Neural progenitor cell (in vitro differentiated cells): ENCODE results near the gene LTBP1. TPM values are rescaled to one million over a fixed set of nuclear protein-coding genes. Genes with fewer than 3 reads are reported as not detected.

Source experiments
- DNase-seq: peaks from one replicate; pipeline ENCODE4 v3.0.0-alpha.2; 2016; ENCODE audit warnings: low spot score
- H2AFZ ChIP-seq: fragments of 200-600 bp; sonication (generic); replicated peaks from 2 replicates; pipeline ENCODE4 v1.6.1; 2016; ENCODE audit warnings: antibody characterized with exemption
- H3F3A ChIP-seq: fragments of 200-600 bp; sonication (generic); 2 replicates; pipeline ENCODE4 v1.6.1; 2016; ENCODE audit warnings: antibody characterized with exemption, low read depth
- H3K27ac ChIP-seq: fragments of 200-600 bp; sonication (generic); 2 replicates; pipeline ENCODE4 v1.5.1; 2016; ENCODE audit warnings: mild to moderate bottlenecking
- H3K27me3 ChIP-seq: fragments of 200-600 bp; sonication (generic); 2 replicates; pipeline ENCODE4 v1.6.1; 2016; ENCODE audit warnings: mild to moderate bottlenecking, moderate library complexity
- H3K36me3 ChIP-seq: fragments of 200-600 bp; sonication (generic); 2 replicates; pipeline ENCODE4 v1.5.1; 2016
- H3K4me1 ChIP-seq: fragments of 200-600 bp; sonication (generic); 2 replicates; pipeline ENCODE4 v1.6.1; 2016; ENCODE audit warnings: mixed run types
- H3K4me2 ChIP-seq: fragments of 200-600 bp; sonication (generic); 2 replicates; pipeline ENCODE4 v1.6.1; 2016
- H3K4me3 ChIP-seq: fragments of 200-600 bp; sonication (generic); 2 replicates; pipeline ENCODE4 v1.5.1; 2016
- H3K79me2 ChIP-seq: fragments of 200-600 bp; sonication (generic); 2 replicates; pipeline ENCODE4 v1.6.1; 2016; ENCODE audit warnings: low read depth
- H3K9ac ChIP-seq: fragments of 200-600 bp; sonication (generic); 2 replicates; pipeline ENCODE4 v1.6.1; 2016
- H3K9me3 ChIP-seq: fragments of 200-600 bp; sonication (generic); 2 replicates; pipeline ENCODE4 v1.5.1; 2016; ENCODE audit warnings: low read depth
- H4K20me1 ChIP-seq: fragments of 200-600 bp; sonication (generic); 2 replicates; pipeline ENCODE4 v1.6.1; 2016; ENCODE audit warnings: low read depth
- H3K27ac Mint-ChIP-seq: 3 replicates; pipeline ENCODE4 v1.8.0; 2021; ENCODE audit warnings: mixed read lengths
- H3K27me3 Mint-ChIP-seq: 2 replicates; pipeline ENCODE4 v1.8.0; 2022; ENCODE audit warnings: low read depth, mild to moderate bottlenecking, inconsistent platforms, moderate library complexity, mixed read lengths; ENCODE audit not compliant: insufficient read depth
- H3K36me3 Mint-ChIP-seq: 3 replicates; pipeline ENCODE4 v1.8.0; 2021; ENCODE audit warnings: mixed read lengths
- H3K4me1 Mint-ChIP-seq: 3 replicates; pipeline ENCODE4 v1.8.0; 2021; ENCODE audit warnings: mixed read lengths
- H3K4me3 Mint-ChIP-seq: 3 replicates; pipeline ENCODE4 v1.8.0; 2021; ENCODE audit warnings: mild to moderate bottlenecking, moderate library complexity, mixed read lengths
- H3K9me3 Mint-ChIP-seq: 3 replicates; pipeline ENCODE4 v1.8.0; 2020; ENCODE audit warnings: mixed read lengths
- EZH2 ChIP-seq: fragments of 200-600 bp; sonication (generic); IDR thresholded peaks from 2 replicates; pipeline ENCODE4 v1.6.1; 2017; ENCODE audit warnings: antibody characterized with exemption, mild to moderate bottlenecking, moderate library complexity
- EZH2phosphoT487 ChIP-seq: fragments of 200-600 bp; sonication (generic); IDR thresholded peaks from 2 replicates; pipeline ENCODE4 v1.6.1; 2017; ENCODE audit warnings: antibody characterized with exemption
- total RNA-seq: library from RNA; depleted of rRNA; stranded (reverse); fragments of >200 nt; gene quantifications from 2 replicates; pipeline ENCODE4 v1.2.3, GENCODE V29; 2015; ENCODE audit warnings: low replicate concordance
- TF ChIP-seq, protein P1 (sequence below): fragments of 200-600 bp; sonication (generic); IDR thresholded peaks from 2 replicates; pipeline ENCODE4 v1.5.1; 2017; ENCODE audit warnings: antibody characterized with exemption, mild to moderate bottlenecking

LTBP1 gene
- total RNA-seq, 1 donor from 2014 or later: 50.5 TPM

DNA sequence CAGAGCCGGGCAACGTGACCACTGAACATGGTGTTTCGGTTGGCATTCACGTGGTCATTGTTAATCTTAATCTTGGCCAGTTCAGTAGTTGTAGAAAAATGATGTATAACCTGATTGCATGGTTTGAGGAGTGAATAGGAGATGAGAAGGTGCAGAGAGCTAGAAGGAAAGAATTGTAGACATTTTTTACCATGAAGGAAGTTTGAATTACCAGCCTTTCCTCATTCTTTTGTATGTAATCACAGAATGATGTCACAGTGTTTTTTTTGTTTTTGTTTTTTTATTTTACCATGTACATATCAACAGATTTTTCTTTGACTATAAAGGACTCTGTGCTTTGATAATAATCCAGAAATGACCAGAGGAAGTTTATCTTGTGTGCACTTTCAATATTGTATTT, 126.3 kb downstream of the LTBP1 start:
- no peaks in the 10 kb centered on the region for H3K9me3 ChIP-seq
- no peaks in the 10 kb centered on the region for H3K4me1 ChIP-seq
- DNase-seq: no peak
- H3K9me3 Mint-ChIP-seq: no peaks in the 10 kb centered on the region
- no peaks in the 10 kb centered on the region for H3K36me3 Mint-ChIP-seq
- TF ChIP-seq, protein P1, sequence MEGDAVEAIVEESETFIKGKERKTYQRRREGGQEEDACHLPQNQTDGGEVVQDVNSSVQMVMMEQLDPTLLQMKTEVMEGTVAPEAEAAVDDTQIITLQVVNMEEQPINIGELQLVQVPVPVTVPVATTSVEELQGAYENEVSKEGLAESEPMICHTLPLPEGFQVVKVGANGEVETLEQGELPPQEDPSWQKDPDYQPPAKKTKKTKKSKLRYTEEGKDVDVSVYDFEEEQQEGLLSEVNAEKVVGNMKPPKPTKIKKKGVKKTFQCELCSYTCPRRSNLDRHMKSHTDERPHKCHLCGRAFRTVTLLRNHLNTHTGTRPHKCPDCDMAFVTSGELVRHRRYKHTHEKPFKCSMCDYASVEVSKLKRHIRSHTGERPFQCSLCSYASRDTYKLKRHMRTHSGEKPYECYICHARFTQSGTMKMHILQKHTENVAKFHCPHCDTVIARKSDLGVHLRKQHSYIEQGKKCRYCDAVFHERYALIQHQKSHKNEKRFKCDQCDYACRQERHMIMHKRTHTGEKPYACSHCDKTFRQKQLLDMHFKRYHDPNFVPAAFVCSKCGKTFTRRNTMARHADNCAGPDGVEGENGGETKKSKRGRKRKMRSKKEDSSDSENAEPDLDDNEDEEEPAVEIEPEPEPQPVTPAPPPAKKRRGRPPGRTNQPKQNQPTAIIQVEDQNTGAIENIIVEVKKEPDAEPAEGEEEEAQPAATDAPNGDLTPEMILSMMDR: no peak
- TF ChIP-seq EZH2phosphoT487 (no peak), EZH2 (no peak)
- no peaks in the 10 kb centered on the region for H3F3A ChIP-seq
- H3K27ac Mint-ChIP-seq: no peak overlapping the region
- H4K20me1 ChIP-seq: no peaks in the 10 kb centered on the region
- H3K4me3 Mint-ChIP-seq: no peak overlapping the region
- no peak overlapping the region for H3K4me2 ChIP-seq
- H3K4me1 Mint-ChIP-seq: peaks cover 5% of the 10 kb centered on the region
- no peaks in the 10 kb centered on the region for H3K79me2 ChIP-seq
- no peak overlapping the region for H3K9ac ChIP-seq
- no peak overlapping the region for H3K27ac ChIP-seq
- no peak overlapping the region for H3K4me3 ChIP-seq
- no peak overlapping the region for H2AFZ ChIP-seq
- no peaks in the 10 kb centered on the region for H3K27me3 ChIP-seq
- H3K27me3 Mint-ChIP-seq: no peaks in the 10 kb centered on the region
- H3K36me3 ChIP-seq: no peaks in the 10 kb centered on the region

DNA sequence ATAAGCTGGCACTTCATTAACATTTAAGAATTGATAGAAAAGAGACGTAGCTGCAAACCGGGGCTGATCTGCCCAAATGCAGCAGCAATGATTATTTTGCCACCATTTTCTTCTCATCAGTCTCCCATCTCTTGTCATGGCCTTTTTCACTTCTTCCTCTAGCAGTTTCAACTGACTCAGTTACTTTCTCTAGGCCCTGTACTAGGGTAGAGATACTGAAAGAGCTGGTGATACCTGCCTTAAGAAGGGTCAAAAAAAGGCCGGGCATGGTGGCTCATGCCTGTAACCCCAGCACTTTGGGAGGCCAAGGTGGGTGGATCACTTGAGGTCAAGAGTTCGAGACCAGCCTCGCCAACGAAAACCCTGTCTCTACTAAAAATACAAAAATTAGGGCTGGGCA, 127.4 kb downstream of the LTBP1 start:
- H3K27ac ChIP-seq: no peak overlapping the region
- peaks cover 5% of the 10 kb centered on the region for H3K4me1 Mint-ChIP-seq
- no peaks in the 10 kb centered on the region for H3K27me3 ChIP-seq
- no peaks in the 10 kb centered on the region for H3K9me3 Mint-ChIP-seq
- H3K27ac Mint-ChIP-seq: no peak overlapping the region
- no peaks in the 10 kb centered on the region for H3K9me3 ChIP-seq
- H3K9ac ChIP-seq: no peak overlapping the region
- no peaks in the 10 kb centered on the region for H3K79me2 ChIP-seq
- no peak overlapping the region for H3K4me3 ChIP-seq
- no peaks in the 10 kb centered on the region for H3K27me3 Mint-ChIP-seq
- H3K36me3 Mint-ChIP-seq: no peaks in the 10 kb centered on the region
- H3K4me1 ChIP-seq: no peaks in the 10 kb centered on the region
- H4K20me1 ChIP-seq: no peaks in the 10 kb centered on the region
- no peak overlapping the region for H3K4me2 ChIP-seq
- H3K36me3 ChIP-seq: no peaks in the 10 kb centered on the region
- TF ChIP-seq, protein P1: no peak
- TF ChIP-seq EZH2phosphoT487: no peak
- no peak for TF ChIP-seq EZH2
- DNase-seq: no peak
- H3F3A ChIP-seq: no peaks in the 10 kb centered on the region
- H3K4me3 Mint-ChIP-seq: no peak overlapping the region
- H2AFZ ChIP-seq: no peak overlapping the region

DNA sequence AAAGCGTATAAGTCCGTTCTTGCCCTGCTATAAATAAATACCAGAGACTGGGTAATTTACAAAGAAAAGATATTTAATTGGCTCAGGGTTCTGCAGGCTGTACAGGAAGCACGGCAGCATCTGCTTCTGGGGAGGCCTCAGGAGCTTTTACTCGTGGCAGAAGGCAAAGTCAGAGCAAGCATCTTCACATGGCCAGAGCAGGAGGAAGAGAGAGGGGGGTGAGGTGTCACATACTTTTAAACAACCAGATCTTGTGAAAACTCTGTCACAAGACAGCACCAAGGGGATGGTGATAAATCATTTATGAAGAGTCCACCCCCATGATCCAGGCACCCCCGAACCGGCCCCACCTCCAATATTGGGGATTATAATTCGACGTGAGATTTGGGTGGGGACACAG, 130.6 kb downstream of the LTBP1 start:
- Histone ChIP-seq H3K4me1 (peaks cover 6% of the 10 kb centered on the region), H3K27ac (no peak overlapping the region), H2AFZ (no peak overlapping the region), H3K4me3 (no peak overlapping the region), H3K4me2 (no peak overlapping the region), H3F3A (no peaks in the 10 kb centered on the region), H4K20me1 (no peaks in the 10 kb centered on the region), H3K9me3 (no peaks in the 10 kb centered on the region), H3K36me3 (no peaks in the 10 kb centered on the region), H3K79me2 (no peaks in the 10 kb centered on the region), H3K27me3 (no peaks in the 10 kb centered on the region), H3K9ac (no peak overlapping the region)
- Mint-ChIP-seq H3K4me3 (no peak overlapping the region), H3K9me3 (peaks cover 7% of the 10 kb centered on the region), H3K27ac (no peak overlapping the region), H3K27me3 (no peaks in the 10 kb centered on the region), H3K4me1 (peaks cover 2% of the 10 kb centered on the region), H3K36me3 (no peaks in the 10 kb centered on the region)
- TF ChIP-seq EZH2: no peak
- TF ChIP-seq, protein P1: no peak
- TF ChIP-seq EZH2phosphoT487: no peak
- DNase-seq: no peak
